HEK293 (cell line): Measurements from ENCODE around the gene ARMC5.

Source experiments
- CTCF ChIP-seq: fragments of 450-650 bp; formaldehyde crosslinking; IDR thresholded peaks from 2 replicates; pipeline ENCODE4 v1.5.1; 2016; ENCODE audit warnings: missing biosample characterization, missing genetic modification characterization
- KLF1 ChIP-seq: fragments of 450-650 bp; formaldehyde crosslinking; IDR thresholded peaks from 2 replicates; pipeline ENCODE4 v1.5.1; 2016; ENCODE audit warnings: missing biosample characterization, missing genetic modification characterization
- SCRT2 ChIP-seq: fragments of 450-650 bp; formaldehyde crosslinking; IDR thresholded peaks from 2 replicates; pipeline ENCODE4 v1.5.1; 2016; ENCODE audit warnings: missing biosample characterization, missing genetic modification characterization
- SP2 ChIP-seq: fragments of 450-650 bp; formaldehyde crosslinking; IDR thresholded peaks from 2 replicates; pipeline ENCODE4 v1.5.1; 2016; ENCODE audit warnings: missing biosample characterization, missing genetic modification characterization
- SP3 ChIP-seq: fragments of 450-650 bp; formaldehyde crosslinking; IDR thresholded peaks from 2 replicates; pipeline ENCODE4 v1.5.1; 2016; ENCODE audit warnings: missing biosample characterization, missing genetic modification characterization
- YY1 ChIP-seq: fragments of 450-650 bp; formaldehyde crosslinking; IDR thresholded peaks from 2 replicates; pipeline ENCODE4 v1.5.1; 2018; ENCODE audit warnings: missing biosample characterization, missing genetic modification characterization
- ZBTB48 ChIP-seq: fragments of 450-650 bp; formaldehyde crosslinking; IDR thresholded peaks from 2 replicates; pipeline ENCODE4 v1.5.1; 2016; ENCODE audit warnings: missing biosample characterization, missing genetic modification characterization
- ZFP37 ChIP-seq: fragments of 450-650 bp; formaldehyde crosslinking; IDR thresholded peaks from 2 replicates; pipeline ENCODE4 v1.5.1; 2016; ENCODE audit warnings: missing biosample characterization, missing genetic modification characterization
- ZNF138 ChIP-seq: fragments of 450-650 bp; formaldehyde crosslinking; IDR thresholded peaks from 2 replicates; pipeline ENCODE4 v1.5.1; 2016; ENCODE audit warnings: missing biosample characterization, missing genetic modification characterization, borderline replicate concordance
- ZNF169 ChIP-seq: fragments of 450-650 bp; formaldehyde crosslinking; IDR thresholded peaks from 2 replicates; pipeline ENCODE4 v1.5.1; 2016; ENCODE audit warnings: missing biosample characterization, missing genetic modification characterization
- ZNF274 ChIP-seq, 2 experiments: fragments of 200-500 bp in 1 of 2; fragments of 450-650 bp in 1 of 2; sonication (Bioruptor generic) in 1 of 2; formaldehyde crosslinking in 1 of 2; IDR thresholded peaks; 2 replicates each; pipeline versions ENCODE4 v1.5.1 to v1.6.1; 2014 to 2016; ENCODE audit warnings: borderline replicate concordance in 1 of 2, inconsistent platforms in 1 of 2, low read length in 1 of 2, missing biosample characterization in 1 of 2, missing genetic modification characterization in 1 of 2
- ZNF292 ChIP-seq: fragments of 450-650 bp; formaldehyde crosslinking; IDR thresholded peaks from 2 replicates; pipeline ENCODE4 v1.5.1; 2016; ENCODE audit warnings: low read depth, missing biosample characterization, missing genetic modification characterization, borderline replicate concordance
- ZNF311 ChIP-seq: fragments of 450-650 bp; formaldehyde crosslinking; IDR thresholded peaks from 2 replicates; pipeline ENCODE4 v1.5.1; 2017; ENCODE audit warnings: missing biosample characterization, missing genetic modification characterization, borderline replicate concordance
- ZNF791 ChIP-seq: fragments of 450-650 bp; formaldehyde crosslinking; IDR thresholded peaks from 2 replicates; pipeline ENCODE4 v1.5.1; 2016; ENCODE audit warnings: missing biosample characterization, missing genetic modification characterization

GRCh38 chr16:31480851-31481536, 21.7 kb downstream of the ARMC5 start:
- TF ChIP-seq ZFP37 (tag by site-specific recombination) (no peak), ZNF292 (no peak), SP3 (tag by site-specific recombination) (no peak), ZNF169 (tag by site-specific recombination) (no peak), ZNF311 (tag by site-specific recombination) (no peak), ZNF138 (tag by site-specific recombination) (no peak), SP2 (tag by site-specific recombination) (no peak), ZBTB48 (tag by site-specific recombination) (no peak), KLF1 (tag by site-specific recombination) (no peak), ZNF791 (tag by site-specific recombination) (no peak), ZNF274 (IDR thresholded peaks at IDR 0.05; ENCODE audit: low read length) (no peak), ZNF274 (tag by site-specific recombination; IDR thresholded peaks at IDR 0.05; ENCODE audit: borderline replicate concordance) (no peak), YY1 (tag by site-specific recombination) (no peak), CTCF (tag by site-specific recombination) (no peak), SCRT2 (no peak)
